Stimulated activated CD4-positive, alpha-beta T cell treated with anti-CD3 and anti-CD28 coated beads, Interleukin-4, amount 100 ng/mL, for 1 hour (primary cell): ENCODE results near the gene TNP2.
"Not testable (repeated sequence)": the region's sequence is repeated elsewhere in the genome, so short reads cannot be mapped to it uniquely, and the experiment has no call there.

Experiments used
- DNase-seq: peaks from one replicate; pipeline ENCODE4 v3.0.0-alpha.2; 2020

Gene TNP2

DNA sequence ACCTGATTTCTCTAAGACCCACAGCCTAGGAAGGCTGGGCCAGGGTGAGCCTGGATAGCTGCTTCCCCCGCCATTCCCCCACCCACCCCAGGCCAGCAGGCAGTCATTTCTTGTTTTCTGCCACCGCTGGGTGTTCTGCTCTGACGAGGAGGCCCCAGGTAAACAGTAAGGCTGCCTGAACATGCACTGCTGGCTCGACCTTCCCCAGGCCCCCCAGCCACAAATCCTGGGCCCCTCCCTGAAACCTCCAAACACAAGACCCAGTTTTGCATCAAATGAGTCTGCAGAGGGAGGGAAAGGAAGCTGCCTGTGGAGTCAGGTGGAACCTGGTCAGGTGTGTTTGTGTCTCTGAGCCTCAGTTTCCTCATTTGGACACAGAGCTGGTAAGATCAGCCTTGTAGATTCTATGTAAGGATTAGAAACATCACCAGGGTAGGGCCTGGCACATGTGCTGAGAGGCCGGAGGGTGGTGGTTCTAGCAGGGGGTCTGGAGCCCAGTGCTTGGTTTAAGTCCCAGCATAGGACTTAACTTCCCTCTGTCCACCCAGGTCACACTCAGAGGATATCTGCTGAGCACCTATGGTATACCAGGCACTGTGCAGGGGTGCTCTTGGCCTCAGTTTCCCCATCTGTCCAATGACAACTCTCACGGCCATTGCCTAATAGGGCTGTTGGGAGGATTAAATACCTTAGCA lies 30.9 kb upstream of the TNP2 start:
- no peak for DNase-seq

DNA sequence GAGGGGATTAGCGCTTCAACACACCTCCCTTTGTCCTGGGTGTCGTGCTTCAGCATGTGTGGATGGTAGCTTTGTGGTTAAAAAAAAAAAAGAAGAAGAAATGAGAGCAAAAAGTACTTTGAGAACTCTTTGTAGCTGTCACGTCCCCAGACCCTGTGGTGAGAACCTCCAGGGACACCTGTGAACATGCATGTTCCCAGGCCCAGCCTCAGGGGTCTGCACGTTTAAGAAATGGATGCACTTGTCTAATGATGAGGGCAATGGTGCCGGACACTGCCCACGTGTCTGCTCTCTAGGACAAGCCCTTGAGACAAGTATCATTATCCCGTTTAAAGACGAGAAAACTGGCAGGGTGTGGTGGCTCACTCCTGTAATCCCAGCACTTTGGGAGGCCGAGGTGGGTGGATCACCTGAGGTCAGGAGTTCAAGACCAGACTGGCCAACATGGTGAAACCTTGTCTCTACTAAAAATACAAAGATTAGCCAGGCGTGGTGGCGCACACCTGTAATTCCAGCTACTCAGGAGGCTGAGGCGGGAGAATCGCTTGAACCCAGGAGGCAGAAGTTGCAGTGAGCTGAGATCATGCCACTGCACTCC lies 29.9 kb upstream of the TNP2 start:
- not testable (repeated sequence) for DNase-seq

- DNase-seq, result no peak
Observed at GRCh38 chr16:11298143-11298900, 29.2 kb upstream of the TNP2 start.

DNA sequence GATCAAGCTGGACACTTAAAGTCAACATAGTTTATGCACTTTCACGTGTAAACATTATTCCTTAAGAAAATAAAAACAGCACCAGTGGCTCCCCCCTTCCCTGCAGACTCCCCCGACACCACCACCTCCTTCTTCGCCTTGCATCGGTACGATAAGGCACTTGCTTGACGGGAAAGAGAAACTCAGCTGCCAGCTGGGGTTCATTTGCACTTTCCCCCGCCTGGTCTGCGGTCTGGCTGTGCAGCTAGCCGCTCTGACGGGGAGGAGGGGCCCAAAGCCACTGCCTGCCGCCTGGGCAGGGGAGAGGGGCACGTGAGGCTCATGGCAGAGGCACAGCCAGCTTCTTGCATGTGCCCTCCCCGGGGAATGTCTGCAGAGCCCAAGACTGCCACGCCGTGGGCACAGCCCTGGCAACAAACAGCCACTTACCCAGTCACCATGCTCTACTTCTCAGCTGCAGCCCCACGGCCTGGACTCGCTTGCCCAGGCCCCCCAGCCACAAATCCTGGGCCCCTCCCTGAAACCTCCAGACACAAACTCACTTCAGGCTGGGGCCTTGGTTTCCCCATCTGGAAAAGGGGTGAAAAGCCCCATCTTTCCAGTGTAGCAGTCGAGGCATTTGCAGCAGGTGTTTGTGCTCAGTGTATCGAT lies 28.5 kb upstream of the TNP2 start:
- peak; percentile 56 for DNase-seq

- no peak for DNase-seq
Observed at GRCh38 chr16:11296706-11297491, 27.8 kb upstream of the TNP2 start.

- DNase-seq, result no peak
Observed at GRCh38 chr16:11296351-11296705, 27.2 kb upstream of the TNP2 start.

DNA sequence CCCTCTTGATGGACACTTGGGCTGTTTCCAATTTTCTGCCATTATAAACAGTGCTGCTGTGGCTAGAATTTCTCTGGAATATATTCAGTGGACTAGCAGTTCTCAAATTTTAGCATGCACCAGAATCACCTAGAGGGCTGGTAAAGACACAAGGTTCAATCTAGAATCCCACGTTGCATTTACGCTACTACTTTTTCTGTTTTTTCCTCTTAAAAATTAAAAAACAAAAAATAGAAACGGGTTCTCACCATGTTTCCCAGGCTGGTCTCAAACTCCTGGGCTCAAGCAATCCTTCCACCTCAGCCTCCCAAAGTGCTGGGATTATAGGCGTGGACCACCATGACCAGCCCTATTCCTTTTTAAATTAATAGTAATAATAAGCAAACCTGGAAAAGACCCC lies 26.5 kb upstream of the TNP2 start:
- no peak for DNase-seq

GRCh38 chr16:11292076-11292748 lies 23.1 kb upstream of the TNP2 start:
- no peak for DNase-seq

DNA sequence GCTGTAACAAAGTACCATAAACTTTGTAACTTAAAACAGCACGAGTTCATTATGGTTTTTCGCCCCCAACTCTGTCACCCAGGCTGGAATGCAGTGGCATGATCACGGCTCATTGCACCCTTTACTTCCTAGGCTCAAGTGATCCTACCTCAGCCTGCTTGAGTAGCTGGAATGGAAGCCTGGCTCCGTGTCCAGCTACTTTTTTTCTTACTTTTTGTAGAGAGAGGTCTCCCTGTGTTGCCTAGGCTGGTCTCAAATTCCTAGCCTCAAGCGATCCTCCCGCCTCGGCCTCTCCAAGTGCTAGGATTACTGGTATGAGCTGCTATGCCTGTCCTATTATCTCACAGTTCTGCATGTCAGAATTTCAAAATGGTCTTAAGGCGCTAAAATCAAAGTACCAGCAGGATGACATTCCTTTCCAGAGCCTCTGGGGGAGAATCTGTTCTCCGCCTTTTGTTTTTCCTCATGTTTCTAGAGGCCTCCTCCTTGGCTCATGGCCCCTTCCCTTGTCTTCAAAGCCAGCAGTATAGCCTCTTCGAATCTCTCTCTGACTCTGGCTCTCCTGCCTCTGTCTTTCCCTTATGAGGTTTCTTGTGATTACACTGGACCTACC lies 22.1 kb upstream of the TNP2 start:
- no peak for DNase-seq

- no peak for DNase-seq
Observed at GRCh38 chr16:11290102-11290893, 21.2 kb upstream of the TNP2 start.

DNA sequence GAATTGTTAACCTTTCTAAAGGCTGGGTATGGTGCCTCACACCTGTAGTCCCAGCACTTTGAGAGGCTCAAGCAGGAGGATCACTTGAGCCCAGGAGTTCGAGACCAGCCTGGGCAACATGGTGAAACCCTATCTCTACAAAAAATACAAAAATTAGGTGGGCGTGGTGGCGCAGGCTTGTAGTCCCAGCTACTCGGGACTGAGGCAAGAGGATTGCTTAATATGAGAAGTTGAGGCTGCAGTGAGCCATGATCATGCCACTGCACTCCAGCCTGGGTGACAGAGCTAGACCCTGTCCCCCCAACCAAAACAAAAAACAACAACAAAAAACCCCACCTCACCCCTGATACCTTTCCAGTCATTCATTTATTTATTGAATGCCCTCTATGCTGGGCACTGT lies 20.6 kb upstream of the TNP2 start:
- not testable (repeated sequence) for DNase-seq

GRCh38 chr16:11289202-11289601 lies 20.1 kb upstream of the TNP2 start:
- DNase-seq, result no peak

DNA sequence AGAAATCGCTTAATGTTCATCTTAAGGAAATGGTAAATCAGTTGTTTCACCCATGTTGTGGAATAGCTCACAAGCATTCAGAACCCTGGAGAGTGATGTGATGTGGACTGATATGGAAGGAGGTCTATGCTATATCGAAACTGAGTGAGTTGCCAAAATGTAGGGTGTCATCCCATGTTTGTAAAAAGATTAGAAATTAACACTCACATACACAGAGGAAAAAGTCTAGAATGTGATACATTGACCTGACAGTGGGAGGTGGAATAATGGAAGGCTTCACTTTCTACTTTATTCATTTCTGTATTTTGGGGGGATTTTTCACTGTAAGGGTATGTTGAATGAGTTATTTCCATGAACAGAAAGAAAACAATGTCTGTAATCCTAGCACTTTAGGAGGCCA lies 16.7 kb upstream of the TNP2 start:
- no peak for DNase-seq

- no peak for DNase-seq
Observed at GRCh38 chr16:11283820-11284248, 14.7 kb upstream of the TNP2 start.

DNA sequence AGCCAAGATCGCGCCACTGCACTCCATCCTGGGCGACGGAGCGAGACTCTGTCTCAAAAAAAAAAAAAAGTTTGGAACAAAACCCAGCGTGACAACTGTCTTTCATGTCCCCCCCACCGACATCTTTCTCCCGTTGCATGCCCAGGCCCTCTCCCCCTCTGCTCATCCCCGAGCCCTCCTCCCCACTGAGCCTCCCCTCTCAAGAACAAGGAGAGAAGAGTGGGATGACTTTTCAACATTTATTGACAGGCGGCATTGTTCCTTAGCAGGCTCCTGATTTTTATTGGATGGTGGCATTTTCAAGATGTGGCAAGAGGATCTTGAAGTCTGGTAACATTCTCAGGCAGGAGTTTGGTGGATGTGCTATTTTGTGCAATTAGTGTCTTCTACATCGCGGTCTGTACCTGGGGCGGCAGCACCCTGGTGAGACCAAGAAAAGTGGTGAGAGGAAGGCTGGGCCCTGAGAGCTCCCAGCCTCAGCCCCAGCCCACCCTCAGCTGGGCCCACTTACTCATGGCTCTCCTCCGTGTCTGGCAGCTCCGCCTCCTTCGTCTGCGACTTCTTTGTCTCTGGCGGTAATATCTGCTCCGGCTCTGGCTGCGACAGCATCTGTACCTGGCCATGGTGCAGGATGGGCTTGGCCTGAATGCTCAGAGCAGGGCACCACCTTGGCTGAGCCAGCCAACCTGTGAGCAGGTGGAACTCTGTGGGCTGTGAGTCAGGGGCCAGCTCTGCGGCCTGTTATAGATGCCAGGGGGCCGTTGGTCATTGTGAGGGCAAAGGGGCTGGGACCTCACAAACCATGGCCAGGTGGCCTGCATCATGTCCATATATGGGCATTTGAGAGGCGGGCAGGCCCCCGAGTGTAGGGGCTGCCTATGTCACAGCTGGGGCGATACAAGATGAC lies 11.7 kb upstream of the TNP2 start, which contains the start of gene PRM1:
TSS of gene PRM1 (minus strand) at position 715 of the 907 bp plus-strand sequence. CDS start at position 623, 92 bp downstream.
- no peak for DNase-seq

- no peak for DNase-seq
Observed at GRCh38 chr16:11278681-11279628, 9.8 kb upstream of the TNP2 start.

DNA sequence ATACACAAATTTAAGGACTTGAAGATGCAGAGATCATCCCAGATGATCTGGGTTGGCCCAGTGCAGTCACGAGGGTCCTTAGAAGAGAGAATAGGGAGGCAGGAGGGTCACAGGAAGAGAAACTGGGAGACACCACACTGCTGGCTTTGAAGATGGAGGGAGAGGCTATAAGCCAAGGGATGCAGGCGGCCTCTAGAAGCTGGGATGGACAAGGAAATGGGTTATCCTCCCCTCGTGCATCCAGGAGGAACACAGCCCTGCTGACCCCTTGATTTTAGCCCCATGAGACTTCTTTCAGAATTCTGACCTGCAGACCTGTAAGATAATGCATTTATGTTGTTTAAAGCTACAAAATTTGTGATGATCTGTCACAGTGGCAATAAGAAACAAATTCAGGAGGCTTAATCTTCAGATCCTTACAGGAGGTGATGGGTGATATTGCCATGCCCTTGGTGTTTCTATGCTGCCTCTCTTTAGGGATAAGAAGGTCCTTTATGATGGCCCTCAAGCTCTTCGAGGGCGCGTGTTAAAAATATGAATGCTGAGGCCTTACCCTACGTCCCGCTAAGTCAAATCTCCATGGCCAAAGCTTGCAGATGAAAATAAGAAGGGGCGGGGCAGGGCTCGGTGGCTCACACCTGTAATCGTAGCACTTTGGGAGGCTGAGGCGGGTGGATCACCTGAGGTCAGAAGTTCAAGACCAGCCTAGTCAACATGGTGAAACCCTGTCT lies 8.6 kb upstream of the TNP2 start:
- DNase-seq, result no peak
